ENCODE measurements around the gene USP14. TPM values are rescaled to one million over a fixed set of nuclear protein-coding genes. Genes with fewer than 3 reads are reported as not detected.

The USP14 gene
- total RNA-seq, 2 experiments from 2014 or later: 65.2 to 84.0 TPM

DNA sequence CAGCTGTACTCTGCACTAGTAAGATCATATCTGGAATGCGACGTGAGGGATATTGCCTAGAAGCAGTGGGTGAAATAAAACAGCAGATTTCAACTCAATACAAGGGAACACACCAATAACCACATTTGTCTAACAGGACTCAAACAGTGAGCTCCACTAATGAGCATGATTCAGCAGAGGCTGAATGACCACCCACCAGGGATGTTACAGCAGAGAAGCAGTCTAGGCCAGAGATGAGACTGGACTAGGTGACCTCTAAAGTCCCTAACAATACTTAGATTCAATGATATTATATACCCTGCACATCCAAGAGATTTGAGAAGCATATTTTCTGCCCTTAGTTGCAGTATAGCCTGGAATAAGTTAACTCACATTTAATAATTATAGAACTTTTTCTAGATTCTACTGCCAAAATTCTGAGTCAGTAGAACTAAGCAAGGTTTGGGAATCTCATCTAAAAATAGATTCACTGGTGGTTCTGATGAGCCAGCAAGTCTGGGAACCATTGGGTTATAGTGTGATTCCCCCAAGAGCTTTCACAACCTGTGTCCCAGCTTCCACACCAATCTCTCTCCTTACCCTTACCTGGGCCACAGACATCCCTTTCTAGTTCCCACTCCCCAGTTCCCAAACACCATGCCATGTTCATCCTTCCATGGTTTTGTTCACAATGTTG lies 103.2 kb downstream of the USP14 start:
- ATAC-seq: no peak

More for the DNA sequence above, 103.2 kb downstream of the USP14 start:
- Mint-ChIP-seq H3K9me3 (ENCODE audit: low read depth) (no peaks in the 10 kb centered on the region), H3K4me1 (peaks cover 9% of the 10 kb centered on the region), H3K36me3 (peaks cover 33% of the 10 kb centered on the region), H3K4me3 (no peak overlapping the region), H3K27ac (no peak overlapping the region), H3K27me3 (no peaks in the 10 kb centered on the region)
- CTCF ChIA-PET: interaction anchor here (1.0 to 1.5 kb wide), 2 partner anchors 18 to 125 kb away, joined by 3 read pairs; no protein-coding TSS in a partner anchor
- no peak for DNase-seq

Small RNA genes within 50 kb of the gene (microRNA-seq; reads per million reads assigned to microRNA genes)
- gene MIR8078: not detected

Other genes with a start within 250 kb of the USP14 start
- not detected for gene TUBB8B, start 108.9 kb upstream of the USP14 start, total RNA-seq
- 10 to 100 TPM; 48.3 to 50.0 TPM for gene THOC1, start 109.5 kb downstream of the USP14 start, total RNA-seq

All from activated CD8-positive, alpha-beta memory T cell treated with anti-CD3 and anti-CD28 coated beads, Interleukin-2, amount 10 ng/mL, durations not matched to agents 7 days and 5 days (primary cell).